CD14-positive monocyte (primary cell): Measurements from ENCODE around the gene PHOSPHO2. TPM values are rescaled to one million over a fixed set of nuclear protein-coding genes. Genes with fewer than 3 reads are reported as not detected.

Source experiments
- DNase-seq, 3 donors: peaks; one replicate each; pipeline ENCODE4 v3.0.0-alpha.2; 2011 to 2022
- H2AFZ ChIP-seq: 2 replicates; pipeline ENCODE4 v1.6.0; 2012; ENCODE audit warnings: mild to moderate bottlenecking, low read depth, low read length, inconsistent platforms; ENCODE audit not compliant: insufficient read depth, poor library complexity, severe bottlenecking
- H3K27ac ChIP-seq, 2 donors: 1 replicate in 1 of 2; 2 replicates in 1 of 2; pipeline ENCODE4 v1.5.1; 2012 to 2013; ENCODE audit warnings: low read length in 2 of 2, control low read depth in 1 of 2, inconsistent platforms in 1 of 2, low read depth in 1 of 2, mild to moderate bottlenecking in 1 of 2
- H3K27me3 ChIP-seq, 2 donors: one replicate each; pipeline versions ENCODE4 v1.6.0 to v1.6.1; 2011 to 2013; ENCODE audit warnings: low read length in 2 of 2; ENCODE audit not compliant: control insufficient read depth in 2 of 2, insufficient read depth in 2 of 2
- H3K36me3 ChIP-seq, 2 donors: replicated peaks in 1 of 2; 1 replicate in 1 of 2; 2 replicates in 1 of 2; pipeline versions ENCODE4 v1.5.1 to v1.6.1; 2012 to 2013; ENCODE audit warnings: low read length in 2 of 2, control low read depth in 1 of 2, inconsistent platforms in 1 of 2, mild to moderate bottlenecking in 1 of 2; ENCODE audit not compliant: insufficient read depth in 2 of 2, control insufficient read depth in 1 of 2
- H3K4me1 ChIP-seq, 2 donors: 1 replicate in 1 of 2; 2 replicates in 1 of 2; pipeline versions ENCODE4 v1.5.1 to v1.6.1; 2012 to 2013; ENCODE audit warnings: low read length in 2 of 2, control low read depth in 1 of 2, inconsistent platforms in 1 of 2, mild to moderate bottlenecking in 1 of 2, moderate library complexity in 1 of 2; ENCODE audit not compliant: insufficient read depth in 2 of 2, control insufficient read depth in 1 of 2
- H3K4me2 ChIP-seq: replicated peaks from 2 replicates; pipeline ENCODE3; 2012; ENCODE audit warnings: low read length, moderate library complexity, mild to moderate bottlenecking; ENCODE audit not compliant: poor library complexity, severe bottlenecking; ENCODE audit errors: extremely low read depth
- H3K4me3 ChIP-seq, 3 experiments: fragments of 200-600 bp in 1 of 3; sonication (generic) in 1 of 3; replicated peaks in 1 of 3; 1 replicate in 2 of 3; 2 replicates in 1 of 3; pipeline ENCODE4 v1.5.1; 2011 to 2013; ENCODE audit warnings: low read length in 3 of 3, mild to moderate bottlenecking in 3 of 3, control low read depth in 2 of 3, low read depth in 2 of 3, inconsistent platforms in 1 of 3, moderate library complexity in 1 of 3
- H3K79me2 ChIP-seq: 2 replicates; pipeline ENCODE4 v1.6.0; 2012; ENCODE audit warnings: mild to moderate bottlenecking, control low read depth, inconsistent platforms, low read length, moderate library complexity; ENCODE audit not compliant: insufficient read depth
- H3K9ac ChIP-seq: 2 replicates; pipeline ENCODE4 v1.6.0; 2017; ENCODE audit warnings: low read length, mild to moderate bottlenecking; ENCODE audit not compliant: insufficient read depth, poor library complexity, severe bottlenecking
- H3K9me3 ChIP-seq, 2 donors: replicated peaks in 1 of 2; 1 replicate in 1 of 2; 2 replicates in 1 of 2; pipeline versions ENCODE4 v1.5.1 to v1.6.1; 2012 to 2013; ENCODE audit warnings: low read length in 2 of 2, control low read depth in 1 of 2; ENCODE audit not compliant: control insufficient read depth in 1 of 2, insufficient read depth in 1 of 2
- H4K20me1 ChIP-seq: 2 replicates; pipeline ENCODE4 v1.6.0; 2012; ENCODE audit warnings: mild to moderate bottlenecking, low read length, control low read depth, moderate library complexity; ENCODE audit not compliant: insufficient read depth
- H3K27ac Mint-ChIP-seq, 7 donors: one replicate each; pipeline ENCODE4 v1.8.0; 2020; ENCODE audit warnings: mild to moderate bottlenecking in 7 of 7, mixed read lengths in 7 of 7, moderate library complexity in 6 of 7, inconsistent platforms in 2 of 7
- H3K27me3 Mint-ChIP-seq, 3 donors: one replicate each; pipeline ENCODE4 v1.8.0; 2021 to 2022; ENCODE audit warnings: low read depth in 3 of 3, mild to moderate bottlenecking in 3 of 3, mixed read lengths in 3 of 3, moderate library complexity in 3 of 3, inconsistent platforms in 1 of 3
- H3K36me3 Mint-ChIP-seq, 2 donors: one replicate each; pipeline ENCODE4 v1.8.0; 2020; ENCODE audit warnings: mixed read lengths in 2 of 2, inconsistent platforms in 1 of 2, mild to moderate bottlenecking in 1 of 2
- H3K4me1 Mint-ChIP-seq: one replicate; pipeline ENCODE4 v1.8.0; 2020; ENCODE audit warnings: mild to moderate bottlenecking, mixed read lengths
- H3K4me3 Mint-ChIP-seq, 2 donors: one replicate each; pipeline ENCODE4 v1.8.0; 2020; ENCODE audit warnings: mild to moderate bottlenecking in 2 of 2, mixed read lengths in 2 of 2, moderate library complexity in 1 of 2
- H3K9me3 Mint-ChIP-seq, 7 donors: one replicate each; pipeline ENCODE4 v1.8.0; 2020 to 2022; ENCODE audit warnings: mixed read lengths in 7 of 7, mild to moderate bottlenecking in 6 of 7, moderate library complexity in 6 of 7, inconsistent platforms in 2 of 7
- WGBS: methylation state at CpG from one replicate; pipeline ENCODE4 v1.1.5; 2013; ENCODE audit warnings: missing lambda C conversion rate; ENCODE audit not compliant: insufficient coverage; 5-methylcytosine and 5-hydroxymethylcytosine counted together
- intact Hi-C, 2 donors: fragments of 100-400 bp; cut with micrococcal nuclease; formaldehyde crosslinking; loops; one replicate each; pipeline versions ENCODE4 v1.15.0 to v1.15.1; 2023
- polyA plus RNA-seq, 3 donors: library from polyadenylated mRNA; depleted of rRNA in 1 of 3; unstranded in 2 of 3; stranded (reverse) in 1 of 3; fragments of 300-500 nt in 2 of 3; fragments of >200 nt in 1 of 3; fragmentation: Illumina TruSeq in 2 of 3; gene quantifications; 1 replicate in 2 of 3; 2 replicates in 1 of 3; pipeline ENCODE4 v1.2.3, GENCODE V29; 2012 to 2021
- TF ChIP-seq, protein P1 (sequence below): fragments of 200-600 bp; IDR thresholded peaks from one replicate; pipeline ENCODE4 v1.8.0; 2022; ENCODE audit warnings: antibody characterized with exemption, mild to moderate bottlenecking

The PHOSPHO2 gene
- polyA plus RNA-seq, 3 donors: 0.53 to 1.2 (median 0.74) TPM

DNA sequence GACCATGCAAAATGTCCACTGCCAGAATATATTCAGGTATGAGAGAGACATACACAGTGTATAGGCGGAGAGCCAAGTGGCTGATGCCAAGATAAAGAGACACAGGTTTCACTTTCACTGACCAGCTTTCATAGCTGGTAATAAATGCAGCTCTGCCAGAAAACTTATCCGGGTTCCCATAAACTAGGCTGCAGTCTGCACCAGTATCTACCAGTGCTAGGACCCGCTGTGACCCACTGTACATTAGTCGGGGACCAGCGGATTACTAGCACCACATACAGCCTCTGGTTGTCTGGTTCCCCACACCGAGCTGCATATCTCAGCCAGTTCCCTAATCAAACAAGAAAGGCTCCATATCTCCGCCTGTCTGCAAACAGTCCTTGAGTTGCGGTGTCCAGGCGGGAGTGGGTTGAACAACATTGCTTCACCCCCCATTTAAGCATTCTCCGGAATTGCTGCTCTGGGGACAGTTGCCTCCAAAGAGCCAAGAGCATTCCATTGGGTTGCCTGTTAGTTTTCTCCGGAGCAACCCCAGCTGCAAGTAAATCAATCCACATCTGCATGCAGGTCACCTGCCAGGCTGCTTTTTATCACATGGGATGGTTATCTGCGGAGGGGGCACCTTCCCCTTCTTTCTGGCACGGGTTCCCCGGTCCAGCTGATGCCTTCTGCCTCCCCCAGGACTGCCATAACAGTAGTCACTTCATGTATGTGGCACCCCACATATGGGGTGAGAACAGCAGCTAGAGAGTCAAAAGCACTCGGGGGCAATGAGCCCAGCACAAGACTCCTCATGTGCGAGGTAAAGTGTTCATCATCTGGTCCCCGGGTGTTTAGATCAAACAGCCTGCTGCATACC, 21.3 kb downstream of the PHOSPHO2 start:
- H3K9ac ChIP-seq: no peak overlapping the region
- H3K36me3 Mint-ChIP-seq: no peaks in the 10 kb centered on the region
- H3K4me3 Mint-ChIP-seq: peak overlapping the region; percentile 42 to 45
- peaks cover 3% of the 10 kb centered on the region for H3K4me1 Mint-ChIP-seq
- H3K27ac ChIP-seq: no peak overlapping the region
- peak overlapping the region in 1 of 3 experiments; percentile 47 for H3K4me3 ChIP-seq
- no peak for DNase-seq
- H3K79me2 ChIP-seq: no peaks in the 10 kb centered on the region
- no peak overlapping the region for H3K27ac Mint-ChIP-seq
- peaks cover 0 to 3% of the 10 kb centered on the region in 2 donors for H3K9me3 ChIP-seq
- no peaks in the 10 kb centered on the region for H3K36me3 ChIP-seq
- WGBS: 79% methylated on average over 15 of the region's 17 CpGs
- peaks cover 0 to 4% (median 0%) of the 10 kb centered on the region in 3 donors for H3K27me3 Mint-ChIP-seq
- peak overlapping the region; percentile 59 for H2AFZ ChIP-seq
- H3K9me3 Mint-ChIP-seq: peaks cover 0 to 4% (median 0%) of the 10 kb centered on the region in 7 donors
- H3K27me3 ChIP-seq: no peaks in the 10 kb centered on the region
- no peaks in the 10 kb centered on the region for H4K20me1 ChIP-seq
- no peak overlapping the region for H3K4me2 ChIP-seq
- intact Hi-C loops: no loop called here
- TF ChIP-seq, protein P1, sequence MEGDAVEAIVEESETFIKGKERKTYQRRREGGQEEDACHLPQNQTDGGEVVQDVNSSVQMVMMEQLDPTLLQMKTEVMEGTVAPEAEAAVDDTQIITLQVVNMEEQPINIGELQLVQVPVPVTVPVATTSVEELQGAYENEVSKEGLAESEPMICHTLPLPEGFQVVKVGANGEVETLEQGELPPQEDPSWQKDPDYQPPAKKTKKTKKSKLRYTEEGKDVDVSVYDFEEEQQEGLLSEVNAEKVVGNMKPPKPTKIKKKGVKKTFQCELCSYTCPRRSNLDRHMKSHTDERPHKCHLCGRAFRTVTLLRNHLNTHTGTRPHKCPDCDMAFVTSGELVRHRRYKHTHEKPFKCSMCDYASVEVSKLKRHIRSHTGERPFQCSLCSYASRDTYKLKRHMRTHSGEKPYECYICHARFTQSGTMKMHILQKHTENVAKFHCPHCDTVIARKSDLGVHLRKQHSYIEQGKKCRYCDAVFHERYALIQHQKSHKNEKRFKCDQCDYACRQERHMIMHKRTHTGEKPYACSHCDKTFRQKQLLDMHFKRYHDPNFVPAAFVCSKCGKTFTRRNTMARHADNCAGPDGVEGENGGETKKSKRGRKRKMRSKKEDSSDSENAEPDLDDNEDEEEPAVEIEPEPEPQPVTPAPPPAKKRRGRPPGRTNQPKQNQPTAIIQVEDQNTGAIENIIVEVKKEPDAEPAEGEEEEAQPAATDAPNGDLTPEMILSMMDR: no peak
- no peaks in the 10 kb centered on the region for H3K4me1 ChIP-seq

- no peaks in the 10 kb centered on the region for H3K4me1 ChIP-seq
- H3K27ac ChIP-seq: no peak overlapping the region
- peaks cover 0 to 3% of the 10 kb centered on the region in 2 donors for H3K9me3 ChIP-seq
- H3K79me2 ChIP-seq: no peaks in the 10 kb centered on the region
- Mint-ChIP-seq H3K9me3 (peaks cover 0 to 4% (median 0%) of the 10 kb centered on the region in 7 donors), H3K27ac (no peak overlapping the region), H3K27me3 (peaks cover 0 to 4% (median 0%) of the 10 kb centered on the region in 3 donors), H3K4me3 (no peak overlapping the region), H3K4me1 (peaks cover 3% of the 10 kb centered on the region), H3K36me3 (no peaks in the 10 kb centered on the region)
- no CpG with 5 or more reads among the region's 12 CpGs for WGBS
- H3K4me2 ChIP-seq: no peak overlapping the region
- H3K36me3 ChIP-seq: no peaks in the 10 kb centered on the region
- H2AFZ ChIP-seq: peak overlapping the region; percentile 59
- intact Hi-C loops: no loop called here
- no peak overlapping the region for H3K9ac ChIP-seq
- no peak for DNase-seq
- H4K20me1 ChIP-seq: no peaks in the 10 kb centered on the region
- TF ChIP-seq, protein P1: no peak
- H3K27me3 ChIP-seq: no peaks in the 10 kb centered on the region
- H3K4me3 ChIP-seq: no peak overlapping the region
Measured at GRCh38 chr2:169716238-169716886, 22.1 kb downstream of the PHOSPHO2 start.
